Heart right ventricle (tissue), 16 donors: ENCODE data around the gene MYO7B. TPM values are rescaled to one million over a fixed set of nuclear protein-coding genes. Genes with fewer than 3 reads are reported as not detected.

Source experiments
- ATAC-seq, 8 donors: fragments of 200-7000 bp; cut with Tn5 transposase; one replicate each; pipeline ENCODE4 v1.9.1; 2020; ENCODE audit warnings: mild to moderate bottlenecking in 8 of 8, moderate library complexity in 8 of 8, moderate number of reproducible peaks in 1 of 8
- DNase-seq, 2 donors: peaks; one replicate each; pipeline ENCODE4 v3.0.0-alpha.2; 2020
- H3K27ac ChIP-seq, 10 donors: fragments of 200-600 bp; sonication (generic) in 2 of 10; one replicate each; pipeline versions ENCODE4 v1.5.0 to v1.8.0; 2020 to 2022; ENCODE audit warnings: mild to moderate bottlenecking in 3 of 10
- H3K27me3 ChIP-seq, 7 donors: fragments of 200-600 bp; one replicate each; pipeline ENCODE4 v1.8.0; 2021 to 2022; ENCODE audit warnings: mild to moderate bottlenecking in 2 of 7
- H3K36me3 ChIP-seq, 9 donors: fragments of 200-600 bp; sonication (generic) in 1 of 9; one replicate each; pipeline versions ENCODE4 v1.5.0 to v1.8.0; 2020 to 2022; ENCODE audit warnings: mild to moderate bottlenecking in 2 of 9
- H3K4me1 ChIP-seq, 9 donors: fragments of 200-600 bp; sonication (generic) in 1 of 9; one replicate each; pipeline versions ENCODE4 v1.5.0 to v1.8.0; 2020 to 2022; ENCODE audit warnings: mild to moderate bottlenecking in 4 of 9
- H3K4me3 ChIP-seq, 10 donors: fragments of 200-600 bp; sonication (generic) in 2 of 10; one replicate each; pipeline versions ENCODE4 v1.5.0 to v1.8.0; 2020 to 2022; ENCODE audit warnings: mild to moderate bottlenecking in 7 of 10, moderate library complexity in 2 of 10
- H3K9me3 ChIP-seq, 11 donors: fragments of 200-600 bp in 10 of 11; sonication (generic) in 2 of 11; one replicate each; pipeline versions ENCODE4 v1.5.0 to v1.8.0; 2013 to 2022; ENCODE audit warnings: mild to moderate bottlenecking in 2 of 11, control low read depth in 1 of 11, moderate library complexity in 1 of 11
- CTCF ChIP-seq, 9 donors: fragments of 200-600 bp; sonication (generic) in 2 of 9; IDR thresholded peaks; one replicate each; pipeline versions ENCODE4 v1.5.0 to v1.8.0; 2021 to 2022; ENCODE audit warnings: antibody characterized with exemption in 9 of 9, mild to moderate bottlenecking in 5 of 9, moderate library complexity in 1 of 9
- WGBS, 2 donors: extraction: QIAGEN DNeasy Blood & Tissue Kit; methylation state at CpG; one replicate each; pipeline ENCODE4 v1.1.7; 2013; ENCODE audit warnings: inconsistent platforms in 1 of 2; 5-methylcytosine and 5-hydroxymethylcytosine counted together
- intact Hi-C, 10 donors: fragments of 100-400 bp; cut with DNase I; formaldehyde crosslinking; loops; one replicate each; pipeline versions ENCODE4 v1.11.1 to v1.14.2; 2022
- long read RNA-seq, 3 donors: library from polyadenylated mRNA; unstranded; transcript quantifications; one replicate each; pipeline ENCODE4 v2.0.0, GENCODE V29; 2020 to 2021
- polyA plus RNA-seq, 2 donors: library from polyadenylated mRNA; stranded (reverse); fragments of 200-250 nt; gene quantifications; one replicate each; pipeline ENCODE4 v1.2.3, GENCODE V29; 2013
- total RNA-seq, 10 donors: library from RNA; stranded (reverse); fragmentation: NEBNext Ultra II Directional in 3 of 10; extraction: Animal tissue kit (Norgen Biotek cat#: 25700) in 3 of 10; gene quantifications; one replicate each; pipeline versions ENCODE4 v1.2.1 to v1.2.4, GENCODE V29; 2021 to 2023
- donor health status: Arrhythmogenic right ventricular cardiomyopathy.
- donor health status: ischemic (EF 13 %, LVEDD 7.1; RV severe dilation, severe dysfunction).
- donor health status: healthy with polysubstance abuse.
- donor health status: DM: no; HTN: yes; CAD: no.
- donor health status: DM: no; HTN: no; CAD: no.
- donor health status: ischemic (EF 25% LVEDD 6.9; RV normal size, moderate dysfunction).
- donor health status: ischemic (EF 25% LVEDD 5.7; RV mildly dilated, moderate dysfunction).
- donor health status: healthy.
- donor health status: DM: yes; HTN: yes; CAD: no.
- donor health status: Ischemic cardiomyopathy.
- donor health status: ischemic (EF 35%, LVEDD 5.7; RV mildly dilated, moderate dysfunction).
- donor health status: nonischemic (EF 11% LVEDD 7.7; RV severe dilation, severe dysfunction).
- donor health status: DM: yes; HTN: yes; CAD: no.
- donor health status: PGD.
- donor health status: ischemic (EF 29% LVEDD 5.4; RV normal size, mild dysfunction).
- donor health status: nonischemic (EF 23%, LVEDD 6.1; RV moderate dilation, normal function).

Gene MYO7B
- total RNA-seq (1 to 10 TPM in 3 of 10 donors, under 1 TPM in 7; 0.42 to 1.4 (median 0.77) TPM), polyA plus RNA-seq (1 to 10 TPM; 1.4 to 2.3 TPM)
- long read RNA-seq, donor 1, partial matches to known transcripts, result 1 of 1 reads
- long read RNA-seq, donor 1, other reads (novel, unspliced or antisense), result 0 of 1 reads
- long read RNA-seq, donor 2, result 0 reads
- long read RNA-seq, donor 3, partial matches to known transcripts, result 1 of 4 reads
- long read RNA-seq, donor 3, other reads (novel, unspliced or antisense), result 3 of 4 reads

GRCh38 chr2:127535422-127535901 is at the start of gene MYO7B:
TSS of gene MYO7B (plus strand) at chr2:127535683. CDS start at chr2:127559723, 24,040 bp downstream.
- Histone ChIP-seq H3K27ac (no peak within 1 kb of the TSS), H3K36me3 (no peaks in the 10 kb centered on the region), H3K4me3 (no peak within 1 kb of the TSS), H3K4me1 (no peaks in the 10 kb centered on the region), H3K27me3 (peaks cover 0 to 15% (median 6%) of the 10 kb centered on the region in 7 donors), H3K9me3 (peaks cover 0 to 2% (median 0%) of the 10 kb centered on the region in 11 donors)
- intact Hi-C loops, result no loop called here
- no peak for TF ChIP-seq CTCF (IDR thresholded peaks at IDR 0.05)
- 75 to 84% methylated on average over 11 of the region's 11 CpGs for WGBS, 2 donors
- no peak for DNase-seq
- peak in 2 of 8 donors; percentile 8 to 35 for ATAC-seq

GRCh38 chr2:127485694-127486071 is 49.8 kb upstream of the MYO7B start:
- Histone ChIP-seq H3K9me3 (no peaks in the 10 kb centered on the region), H3K4me1 (peaks cover 0 to 16% (median 0%) of the 10 kb centered on the region in 9 donors), H3K27ac (peak overlapping the region in 1 of 10 donors; percentile 4), H3K27me3 (no peaks in the 10 kb centered on the region), H3K36me3 (peaks cover 0 to 98% (median 74%) of the 10 kb centered on the region in 9 donors), H3K4me3 (no peak overlapping the region)
- ATAC-seq (no peak), DNase-seq (no peak)
- 84 to 86% methylated on average over 5 of the region's 5 CpGs for WGBS, 2 donors
- intact Hi-C loops, result loop anchor here in 2 of 10 donors (10.0 kb wide), 2 partner anchors 161 to 291 kb away; no protein-coding TSS in a partner anchor
- TF ChIP-seq CTCF (IDR thresholded peaks at IDR 0.05), result no peak

GRCh38 chr2:127486247-127487058 is 49.0 kb upstream of the MYO7B start:
- WGBS, 2 donors, result 87 to 93% methylated on average over 8 of the region's 8 CpGs
- no peak for ATAC-seq
- no peak for TF ChIP-seq CTCF (IDR thresholded peaks at IDR 0.05)
- Histone ChIP-seq H3K36me3 (peaks cover 0 to 98% (median 71%) of the 10 kb centered on the region in 9 donors), H3K4me3 (no peak overlapping the region), H3K27ac (no peak overlapping the region), H3K9me3 (no peaks in the 10 kb centered on the region), H3K27me3 (no peaks in the 10 kb centered on the region), H3K4me1 (peaks cover 0 to 16% (median 0%) of the 10 kb centered on the region in 9 donors)
- no peak for DNase-seq
- intact Hi-C loops, result loop anchor here in 2 of 10 donors (10.0 kb wide), 2 partner anchors 162 to 292 kb away; no protein-coding TSS in a partner anchor

- intact Hi-C loops, result no loop called here
- peaks cover 0 to 16% (median 0%) of the 10 kb centered on the region in 9 donors for H3K4me1 ChIP-seq
- H3K4me3 ChIP-seq, result no peak overlapping the region
- DNase-seq (no peak), ATAC-seq (no peak)
- no peak for TF ChIP-seq CTCF (IDR thresholded peaks at IDR 0.05)
- H3K9me3 ChIP-seq, result no peaks in the 10 kb centered on the region
- no peak overlapping the region for H3K27ac ChIP-seq
- no peaks in the 10 kb centered on the region for H3K27me3 ChIP-seq
- H3K36me3 ChIP-seq, result peaks cover 0 to 100% (median 77%) of the 10 kb centered on the region in 9 donors
- 93 to 94% methylated on average over 4 of the region's 4 CpGs for WGBS, 2 donors
Measured at GRCh38 chr2:127490283-127490682, 45.2 kb upstream of the MYO7B start.
